Fibroblast of lung (primary cell): ENCODE measurements around the gene SRGAP1. TPM values are rescaled to one million over a fixed set of nuclear protein-coding genes. Genes with fewer than 3 reads are reported as not detected.

Source experiments
- DNase-seq, 2 donors: peaks; one replicate each; pipeline versions ENCODE4 v3.0.0 to v3.0.0-alpha.2; 2010; ENCODE audit warnings: low read depth in 2 of 2
- H2AFZ ChIP-seq: 2 replicates; pipeline ENCODE4 v1.5.1; 2012; ENCODE audit warnings: low read length, control low read depth, inconsistent platforms
- H3K27ac ChIP-seq: 2 replicates; pipeline ENCODE4 v1.5.1; 2011; ENCODE audit warnings: low read length, control low read depth; ENCODE audit not compliant: insufficient read depth
- H3K27me3 ChIP-seq: 2 replicates; pipeline ENCODE4 v1.5.1; 2011; ENCODE audit warnings: mild to moderate bottlenecking, low read length; ENCODE audit not compliant: control insufficient read depth, insufficient read depth
- H3K36me3 ChIP-seq: 2 replicates; pipeline ENCODE4 v1.5.1; 2011; ENCODE audit warnings: low read length; ENCODE audit not compliant: control insufficient read depth, insufficient read depth
- H3K4me1 ChIP-seq: 2 replicates; pipeline ENCODE4 v1.5.1; 2011; ENCODE audit warnings: low read length; ENCODE audit not compliant: control insufficient read depth, insufficient read depth; ENCODE audit errors: extremely low read depth
- H3K4me2 ChIP-seq: 2 replicates; pipeline ENCODE4 v1.5.1; 2011; ENCODE audit warnings: low read length, control low read depth; ENCODE audit not compliant: insufficient read depth; ENCODE audit errors: extremely low read depth
- H3K4me3 ChIP-seq, 4 experiments: fragments of 200-600 bp in 1 of 4; sonication (generic) in 1 of 4; replicated peaks in 1 of 4; 2 replicates each; pipeline ENCODE4 v1.5.1; 2011 to 2016; ENCODE audit warnings: low read length in 4 of 4, low read depth in 3 of 4, mild to moderate bottlenecking in 3 of 4, control low read depth in 2 of 4, inconsistent platforms in 1 of 4, mixed read lengths in 1 of 4; ENCODE audit not compliant: insufficient read depth in 1 of 4; ENCODE audit errors: control extremely low read depth in 1 of 4
- H3K79me2 ChIP-seq: 2 replicates; pipeline ENCODE4 v1.5.1; 2012; ENCODE audit warnings: mild to moderate bottlenecking, low read length, inconsistent platforms; ENCODE audit not compliant: control insufficient read depth, insufficient read depth
- H3K9ac ChIP-seq: 2 replicates; pipeline ENCODE4 v1.5.1; 2011; ENCODE audit warnings: mild to moderate bottlenecking, low read length, control low read depth; ENCODE audit not compliant: insufficient read depth
- H3K9me3 ChIP-seq: 2 replicates; pipeline ENCODE4 v1.5.1; 2012; ENCODE audit warnings: low read depth, low read length; ENCODE audit not compliant: control insufficient read depth, insufficient read depth
- H4K20me1 ChIP-seq: 2 replicates; pipeline ENCODE4 v1.5.1; 2011; ENCODE audit warnings: low read length; ENCODE audit not compliant: control insufficient read depth, insufficient read depth; ENCODE audit errors: extremely low read depth
- CTCF ChIP-seq, 2 donors: IDR thresholded peaks in 1 of 2; conservative IDR thresholded peaks in 1 of 2; 1 replicate in 1 of 2; 2 replicates in 1 of 2; pipeline ENCODE4 v1.5.1; 2011 to 2012; ENCODE audit warnings: low read length in 2 of 2, control low read depth in 1 of 2, inconsistent platforms in 1 of 2, low read depth in 1 of 2, mild to moderate bottlenecking in 1 of 2
- EZH2 ChIP-seq: IDR thresholded peaks from 2 replicates; pipeline ENCODE4 v1.5.1; 2012; ENCODE audit warnings: low read length, control low read depth, mild to moderate bottlenecking; ENCODE audit errors: missing control alignments
- polyA plus RNA-seq, 2 donors: library from polyadenylated mRNA; depleted of rRNA in 1 of 2; stranded (reverse) in 1 of 2; unstranded in 1 of 2; fragments of >200 nt; gene quantifications; 2 replicates each; pipeline ENCODE4 v1.2.1, GENCODE V29; 2011 to 2012; ENCODE audit warnings: missing spikeins in 1 of 2
- total RNA-seq: library from RNA; depleted of rRNA; stranded (reverse); fragments of >200 nt; gene quantifications from 2 replicates; pipeline ENCODE4 v1.2.1, GENCODE V29; 2014

The SRGAP1 gene
- total and polyA plus RNA-seq, 2 donors (not counting 1 experiment from before 2014, with no cell fraction given): 18.9 to 30.2 TPM

- no peak for DNase-seq
- H3K9me3 ChIP-seq: no peaks in the 10 kb centered on the region
- H2AFZ ChIP-seq: no peak overlapping the region
- TF ChIP-seq EZH2: no peak
- no peak for TF ChIP-seq CTCF (conservative IDR thresholded peaks at IDR 0.05 in 1 of 2, IDR thresholded peaks at IDR 0.05 in 1 of 2; ENCODE audit: low read depth in 1 of 2, low read length in 2 of 2)
- H3K27ac ChIP-seq: no peak overlapping the region
- no peaks in the 10 kb centered on the region for H4K20me1 ChIP-seq
- H3K27me3 ChIP-seq: no peaks in the 10 kb centered on the region
- H3K9ac ChIP-seq: no peak overlapping the region
- H3K4me3 ChIP-seq: no peak overlapping the region
- H3K4me1 ChIP-seq: peaks cover 3% of the 10 kb centered on the region
- H3K4me2 ChIP-seq: no peak overlapping the region
- H3K79me2 ChIP-seq: peaks cover 86% of the 10 kb centered on the region
- no peaks in the 10 kb centered on the region for H3K36me3 ChIP-seq
Measured at GRCh38 chr12:63904653-63905052, 60.2 kb downstream of the SRGAP1 start.

GRCh38 chr12:63905544-63905943 is 61.0 kb downstream of the SRGAP1 start:
- H3K27ac ChIP-seq: no peak overlapping the region

GRCh38 chr12:63906876-63907275 is 62.4 kb downstream of the SRGAP1 start:
- H2AFZ ChIP-seq: no peak overlapping the region
- H3K9me3 ChIP-seq: no peaks in the 10 kb centered on the region
- no peak overlapping the region for H3K27ac ChIP-seq
- no peaks in the 10 kb centered on the region for H3K36me3 ChIP-seq
- no peaks in the 10 kb centered on the region for H4K20me1 ChIP-seq
- DNase-seq: no peak
- H3K27me3 ChIP-seq: no peaks in the 10 kb centered on the region
- H3K79me2 ChIP-seq: peaks cover 85% of the 10 kb centered on the region
- H3K4me2 ChIP-seq: no peak overlapping the region
- no peak overlapping the region for H3K9ac ChIP-seq
- TF ChIP-seq EZH2 (no peak), CTCF (conservative IDR thresholded peaks at IDR 0.05 in 1 of 2, IDR thresholded peaks at IDR 0.05 in 1 of 2; ENCODE audit: low read depth in 1 of 2, low read length in 2 of 2) (no peak)
- H3K4me1 ChIP-seq: peaks cover 3% of the 10 kb centered on the region
- H3K4me3 ChIP-seq: no peak overlapping the region

More at GRCh38 chr12:63905544-63905943, 61.0 kb downstream of the SRGAP1 start:
- H2AFZ ChIP-seq: no peak overlapping the region
- H4K20me1 ChIP-seq: no peaks in the 10 kb centered on the region
- DNase-seq: no peak
- TF ChIP-seq CTCF (conservative IDR thresholded peaks at IDR 0.05 in 1 of 2, IDR thresholded peaks at IDR 0.05 in 1 of 2; ENCODE audit: low read depth in 1 of 2, low read length in 2 of 2) (no peak), EZH2 (no peak)
- H3K27me3 ChIP-seq: no peaks in the 10 kb centered on the region
- H3K4me1 ChIP-seq: peaks cover 3% of the 10 kb centered on the region
- no peak overlapping the region for H3K9ac ChIP-seq
- H3K79me2 ChIP-seq: peaks cover 87% of the 10 kb centered on the region
- no peaks in the 10 kb centered on the region for H3K36me3 ChIP-seq
- no peak overlapping the region for H3K4me2 ChIP-seq
- no peaks in the 10 kb centered on the region for H3K9me3 ChIP-seq
- no peak overlapping the region for H3K4me3 ChIP-seq
